Neural crest cell (in vitro differentiated cells): ENCODE data around the gene PDLIM1. TPM values are rescaled to one million over a fixed set of nuclear protein-coding genes. Genes with fewer than 3 reads are reported as not detected.

Experiments
- DNase-seq: peaks from one replicate; pipeline ENCODE4 v3.0.0; 2021; ENCODE audit warnings: low read depth, mixed read lengths, low spot score
- H3K27ac Mint-ChIP-seq: one replicate; pipeline ENCODE4 v1.8.0; 2021; ENCODE audit warnings: mild to moderate bottlenecking, mixed read lengths; ENCODE audit not compliant: unreplicated experiment
- H3K27me3 Mint-ChIP-seq: 2 replicates; pipeline ENCODE4 v1.8.0; 2021; ENCODE audit warnings: low read depth, mild to moderate bottlenecking, mixed read lengths
- H3K36me3 Mint-ChIP-seq: 2 replicates; pipeline ENCODE4 v1.8.0; 2021; ENCODE audit warnings: low read depth, mild to moderate bottlenecking, mixed read lengths
- H3K4me1 Mint-ChIP-seq: 2 replicates; pipeline ENCODE4 v1.8.0; 2021; ENCODE audit warnings: mixed read lengths
- H3K4me3 Mint-ChIP-seq: one replicate; pipeline ENCODE4 v1.8.0; 2021; ENCODE audit warnings: mild to moderate bottlenecking, mixed read lengths
- H3K9me3 Mint-ChIP-seq: 2 replicates; pipeline ENCODE4 v1.8.0; 2021; ENCODE audit warnings: mixed read lengths
- total RNA-seq: library from RNA; stranded (reverse); gene quantifications from 2 replicates; pipeline ENCODE4 v1.2.1, GENCODE V29; 2021
- TF ChIP-seq, protein P1 (sequence below): fragments of 200-600 bp; sonication (generic); conservative IDR thresholded peaks from 2 replicates; pipeline ENCODE4 v1.5.0; 2021; ENCODE audit warnings: antibody characterized with exemption, mild to moderate bottlenecking

The PDLIM1 gene
- total RNA-seq, 1 donor from 2014 or later: 20.9 TPM

GRCh38 chr10:95217476-95217875 is 73.3 kb downstream of the PDLIM1 start:
- H3K27me3 Mint-ChIP-seq: no peaks in the 10 kb centered on the region
- no peak for DNase-seq
- no peak overlapping the region for H3K4me3 Mint-ChIP-seq
- no peak overlapping the region for H3K27ac Mint-ChIP-seq
- H3K9me3 Mint-ChIP-seq: peaks cover 8% of the 10 kb centered on the region
- TF ChIP-seq, protein P1, sequence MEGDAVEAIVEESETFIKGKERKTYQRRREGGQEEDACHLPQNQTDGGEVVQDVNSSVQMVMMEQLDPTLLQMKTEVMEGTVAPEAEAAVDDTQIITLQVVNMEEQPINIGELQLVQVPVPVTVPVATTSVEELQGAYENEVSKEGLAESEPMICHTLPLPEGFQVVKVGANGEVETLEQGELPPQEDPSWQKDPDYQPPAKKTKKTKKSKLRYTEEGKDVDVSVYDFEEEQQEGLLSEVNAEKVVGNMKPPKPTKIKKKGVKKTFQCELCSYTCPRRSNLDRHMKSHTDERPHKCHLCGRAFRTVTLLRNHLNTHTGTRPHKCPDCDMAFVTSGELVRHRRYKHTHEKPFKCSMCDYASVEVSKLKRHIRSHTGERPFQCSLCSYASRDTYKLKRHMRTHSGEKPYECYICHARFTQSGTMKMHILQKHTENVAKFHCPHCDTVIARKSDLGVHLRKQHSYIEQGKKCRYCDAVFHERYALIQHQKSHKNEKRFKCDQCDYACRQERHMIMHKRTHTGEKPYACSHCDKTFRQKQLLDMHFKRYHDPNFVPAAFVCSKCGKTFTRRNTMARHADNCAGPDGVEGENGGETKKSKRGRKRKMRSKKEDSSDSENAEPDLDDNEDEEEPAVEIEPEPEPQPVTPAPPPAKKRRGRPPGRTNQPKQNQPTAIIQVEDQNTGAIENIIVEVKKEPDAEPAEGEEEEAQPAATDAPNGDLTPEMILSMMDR: no peak
- H3K36me3 Mint-ChIP-seq: peaks cover 26% of the 10 kb centered on the region
- H3K4me1 Mint-ChIP-seq: peaks cover 4% of the 10 kb centered on the region

DNA sequence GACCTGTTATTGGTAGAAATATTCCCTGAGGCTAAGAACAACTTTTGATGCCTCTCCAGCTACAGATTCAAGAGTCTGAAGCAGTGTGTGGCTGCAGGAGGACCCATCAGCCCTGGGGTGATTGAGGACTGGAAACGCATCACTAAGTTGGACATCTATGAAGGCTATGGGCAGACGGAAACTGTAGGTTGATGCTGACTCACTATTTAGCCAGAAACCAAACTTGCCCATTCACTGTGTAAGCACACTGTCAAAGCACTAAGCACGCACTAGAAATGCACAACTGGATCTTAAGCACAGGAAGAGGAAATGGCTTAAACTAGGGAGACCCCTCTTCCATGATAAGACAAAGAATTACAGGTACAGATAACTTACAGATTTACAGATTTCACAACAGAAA is 76.0 kb downstream of the PDLIM1 start:
- TF ChIP-seq, protein P1: no peak
- H3K27ac Mint-ChIP-seq: no peak overlapping the region
- no peak overlapping the region for H3K4me3 Mint-ChIP-seq
- H3K9me3 Mint-ChIP-seq: peaks cover 8% of the 10 kb centered on the region
- peaks cover 25% of the 10 kb centered on the region for H3K36me3 Mint-ChIP-seq
- peaks cover 10% of the 10 kb centered on the region for H3K4me1 Mint-ChIP-seq
- no peaks in the 10 kb centered on the region for H3K27me3 Mint-ChIP-seq
- DNase-seq: no peak

DNA sequence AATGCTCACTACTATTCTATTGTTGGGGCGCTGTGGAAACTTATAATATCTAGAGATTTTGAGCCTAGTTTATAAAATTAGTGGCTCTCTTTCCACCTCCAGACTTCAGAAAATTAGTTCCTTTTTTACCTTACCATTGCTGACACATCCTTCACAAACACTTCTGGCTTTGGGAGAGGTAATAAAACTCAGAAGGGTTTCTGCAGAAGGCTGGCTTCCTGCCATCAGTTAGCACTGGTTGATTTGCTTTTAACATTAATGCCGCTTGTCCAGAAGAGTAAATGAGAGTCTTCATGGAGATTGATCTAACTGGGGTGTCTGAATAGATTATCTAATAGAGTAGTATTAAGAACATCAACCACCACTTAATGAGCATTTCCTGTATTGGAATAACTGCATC is 76.4 kb downstream of the PDLIM1 start:
- Mint-ChIP-seq H3K36me3 (peaks cover 21% of the 10 kb centered on the region), H3K27ac (no peak overlapping the region), H3K27me3 (no peaks in the 10 kb centered on the region), H3K9me3 (peaks cover 8% of the 10 kb centered on the region), H3K4me1 (peaks cover 10% of the 10 kb centered on the region), H3K4me3 (no peak overlapping the region)
- TF ChIP-seq, protein P1: no peak
- DNase-seq: no peak

GRCh38 chr10:95211606-95212279 is 79.1 kb downstream of the PDLIM1 start:
- H3K4me3 Mint-ChIP-seq: no peak overlapping the region

GRCh38 chr10:95209509-95210127 is 81.2 kb downstream of the PDLIM1 start:
- peaks cover 2% of the 10 kb centered on the region for H3K9me3 Mint-ChIP-seq
- no peak overlapping the region for H3K27ac Mint-ChIP-seq
- DNase-seq: no peak
- peaks cover 16% of the 10 kb centered on the region for H3K4me1 Mint-ChIP-seq
- no peaks in the 10 kb centered on the region for H3K27me3 Mint-ChIP-seq
- no peak overlapping the region for H3K4me3 Mint-ChIP-seq
- TF ChIP-seq, protein P1: no peak
- H3K36me3 Mint-ChIP-seq: peaks cover 6% of the 10 kb centered on the region

More at GRCh38 chr10:95211606-95212279, 79.1 kb downstream of the PDLIM1 start:
- DNase-seq: no peak
- H3K9me3 Mint-ChIP-seq: peaks cover 7% of the 10 kb centered on the region
- peaks cover 14% of the 10 kb centered on the region for H3K36me3 Mint-ChIP-seq
- no peaks in the 10 kb centered on the region for H3K27me3 Mint-ChIP-seq
- no peak overlapping the region for H3K27ac Mint-ChIP-seq
- TF ChIP-seq, protein P1: no peak
- H3K4me1 Mint-ChIP-seq: peaks cover 16% of the 10 kb centered on the region
